ENCODE measurements around the gene GBE1.

GRCh38 chr3:81726735-81727134, 34.7 kb downstream of the GBE1 start:
- TF ChIP-seq CTCF (IDR thresholded peaks at IDR 0.05): no peak
- no peak for TF ChIP-seq POLR2A (IDR thresholded peaks at IDR 0.05)
